Measurements from ENCODE around the gene RBM47. TPM values are rescaled to one million over a fixed set of nuclear protein-coding genes. Genes with fewer than 3 reads are reported as not detected.

RBM47 gene
- total and polyA plus RNA-seq, 9 of the 15 experiments (the other 6 are each of a cell fraction or from before 2014, with no cell fraction given) = 1.4 to 6.4 (median 3.3) TPM

DNA sequence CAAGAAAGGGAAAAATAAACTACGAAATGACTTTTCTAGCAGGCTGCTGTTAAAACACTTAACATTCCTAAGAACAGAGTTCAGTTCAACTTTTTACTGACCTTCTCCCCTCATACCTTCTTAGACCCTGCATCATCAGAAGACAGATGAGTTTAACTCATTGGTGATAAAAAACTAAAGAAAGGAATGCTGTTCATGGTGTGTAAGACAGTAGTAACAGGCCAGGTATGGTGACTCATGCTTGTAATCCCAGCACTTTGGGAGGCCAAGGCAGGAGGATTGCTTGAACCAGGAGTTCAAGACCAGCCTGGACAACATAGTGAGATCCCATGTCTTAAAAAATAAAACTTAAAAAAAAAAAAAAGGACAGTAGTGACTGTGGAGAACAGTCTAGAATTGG, 16.2 kb downstream of the RBM47 start:
- Histone ChIP-seq H4K20me1 (replicated peaks; ENCODE audit: control insufficient read depth, insufficient read depth, low read length) (no peaks in the 10 kb centered on the region), H2AFZ (ENCODE audit: low read depth, low read length) (no peak overlapping the region), H3K79me2 (ENCODE audit: control insufficient read depth, insufficient read depth, low read length) (no peaks in the 10 kb centered on the region), H3K9me3 (replicated peaks; ENCODE audit: control insufficient read depth, insufficient read depth, low read depth, low read length) (no peaks in the 10 kb centered on the region), H3K36me3 (ENCODE audit: control insufficient read depth, insufficient read depth, low read length) (no peaks in the 10 kb centered on the region), H3K9ac (ENCODE audit: insufficient read depth in 1 of 2, low read depth in 2 of 2, low read length in 2 of 2) (no peak overlapping the region), H3K9me1 (ENCODE audit: control insufficient read depth, insufficient read depth, low read length) (no peaks in the 10 kb centered on the region), H3K27me3 (ENCODE audit: control insufficient read depth in 2 of 2, insufficient read depth in 2 of 2, low read length in 2 of 2) (peaks cover 15 to 18% of the 10 kb centered on the region in 2 experiments; a peak in 3 of 5 replicates), H3K4me2 (ENCODE audit: insufficient read depth, low read length) (no peak overlapping the region), H3K27ac (ENCODE audit: extremely low read depth, low read depth, low read length) (no peak overlapping the region), H3K4me3 (no peak overlapping the region), H3K4me1 (replicated peaks in 1 of 2; ENCODE audit: control insufficient read depth in 2 of 2, insufficient read depth in 2 of 2, low read length in 2 of 2) (no peaks in the 10 kb centered on the region)
- BruUV-seq (replicated peaks) = no TSS peak
- no peak for TF ChIP-seq NR3C1 (CRISPR knock-in tag; IDR thresholded peaks at IDR 0.05)
- TF ChIP-seq, protein P1, sequence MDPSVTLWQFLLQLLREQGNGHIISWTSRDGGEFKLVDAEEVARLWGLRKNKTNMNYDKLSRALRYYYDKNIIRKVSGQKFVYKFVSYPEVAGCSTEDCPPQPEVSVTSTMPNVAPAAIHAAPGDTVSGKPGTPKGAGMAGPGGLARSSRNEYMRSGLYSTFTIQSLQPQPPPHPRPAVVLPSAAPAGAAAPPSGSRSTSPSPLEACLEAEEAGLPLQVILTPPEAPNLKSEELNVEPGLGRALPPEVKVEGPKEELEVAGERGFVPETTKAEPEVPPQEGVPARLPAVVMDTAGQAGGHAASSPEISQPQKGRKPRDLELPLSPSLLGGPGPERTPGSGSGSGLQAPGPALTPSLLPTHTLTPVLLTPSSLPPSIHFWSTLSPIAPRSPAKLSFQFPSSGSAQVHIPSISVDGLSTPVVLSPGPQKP (CRISPR knock-in tag; IDR thresholded peaks at IDR 0.05) = no peak
- TF ChIP-seq ZNF121 (CRISPR knock-in tag; conservative IDR thresholded peaks at IDR 0.05) = peak; percentile 45
- TF ChIP-seq FOSL1 (tag; conservative IDR thresholded peaks at IDR 0.05) = no peak
- TF ChIP-seq, protein P2, sequence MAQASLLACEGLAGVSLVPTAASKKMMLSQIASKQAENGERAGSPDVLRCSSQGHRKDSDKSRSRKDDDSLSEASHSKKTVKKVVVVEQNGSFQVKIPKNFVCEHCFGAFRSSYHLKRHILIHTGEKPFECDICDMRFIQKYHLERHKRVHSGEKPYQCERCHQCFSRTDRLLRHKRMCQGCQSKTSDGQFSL (CRISPR knock-in tag; IDR thresholded peaks at IDR 0.05) = no peak
- TF ChIP-seq, protein P2 (tag; IDR thresholded peaks at IDR 0.05) = no peak
- FAIRE-seq = no peak
- ChIA-PET POLR2A (interaction anchor here (0.6 kb wide), 1 partner anchor 9 kb away, joined by 4 read pairs; no protein-coding TSS in a partner anchor), CTCF (ENCODE audit: low intra/inter-chr PET ratio) (no interaction called here)
- 6% methylated on average over 1 of the region's 1 CpG for WGBS (ENCODE audit: insufficient coverage, low coverage, missing lambda C conversion rate)
- in situ Hi-C loops (cut with MboI) (no loop called here), intact Hi-C loops (cut with micrococcal nuclease) (no loop called here)
- ATAC-seq = no peak
- no peak for DNase-seq (ENCODE audit: extremely low read depth in 1 of 4, low spot score in 3 of 4)
